HCT116 (cell line): Measurements from ENCODE around the gene RTN1. TPM values are rescaled to one million over a fixed set of nuclear protein-coding genes. Genes with fewer than 3 reads are reported as not detected.

Experiments
- ATAC-seq: fragments of 200-7000 bp; cut with Tn5 transposase; 2 replicates; pipeline ENCODE4 v1.9.1; 2020; ENCODE audit warnings: mild to moderate bottlenecking, moderate library complexity
- BruUV-seq: library from RNA; stranded (reverse); fragments of 400-500 nt; replicated peaks from 2 replicates; lab custom pipeline; 2021; lab: Mats Ljungman, UMichigan
- CTCF ChIA-PET: fragments of 300-600 bp; sonication (Branson Sonifier 250); formaldehyde crosslinking; loops from one replicate; lab custom pipeline; 2021; ENCODE audit warnings: antibody characterized with exemption; lab: Charles Lee
- POLR2A ChIA-PET: fragments of 300-600, 350-600 bp; sonication (Branson Sonifier 250); formaldehyde crosslinking; loops from one replicate; lab custom pipeline; 2021; ENCODE audit warnings: antibody characterized with exemption; lab: Charles Lee
- RAD21 ChIA-PET, 2 experiments: fragments of 300-600 bp; sonication (Branson Sonifier 250); formaldehyde crosslinking; loops; one replicate each; lab custom pipeline; 2023; ENCODE audit warnings: low total read pairs in 2 of 2; ENCODE audit not compliant: uncharacterized antibody in 2 of 2, unreplicated experiment in 2 of 2, low non-redundant PET in 1 of 2; lab: Charles Lee
- DNase-seq: peaks from one replicate; pipeline ENCODE4 v3.0.0-alpha.2; 2010; ENCODE audit warnings: low read depth, low spot score
- H2AFZ ChIP-seq: fragments of 200-600 bp; shearing (Covaris generic), sonication (generic); 2 replicates; pipeline ENCODE4 v1.6.1; 2017; ENCODE audit warnings: low read depth, mixed run types, mixed read lengths, antibody characterized with exemption, low read length; ENCODE audit not compliant: poor library complexity, severe bottlenecking
- H3K27ac ChIP-seq: 2 replicates; pipeline ENCODE4 v1.5.1; 2012; ENCODE audit warnings: low read depth, low read length
- H3K27me3 ChIP-seq: fragments of 200-600 bp; sonication (generic); 2 replicates; pipeline ENCODE4 v1.6.1; 2016; ENCODE audit warnings: mixed run types, low read length, mixed read lengths; ENCODE audit not compliant: insufficient read depth
- H3K36me3 ChIP-seq, 2 experiments: fragments of 200-500 bp in 1 of 2; fragments of 200-600 bp in 1 of 2; sonication (Bioruptor generic) in 1 of 2; sonication (generic) in 1 of 2; 2 replicates each; pipeline versions ENCODE4 v1.5.1 to v1.6.1; 2014 to 2016; ENCODE audit warnings: low read length in 2 of 2, inconsistent platforms in 1 of 2, mixed read lengths in 1 of 2, mixed run types in 1 of 2; ENCODE audit not compliant: insufficient read depth in 2 of 2, control insufficient read depth in 1 of 2
- H3K4me1 ChIP-seq, 2 experiments: fragments of 200-600 bp in 1 of 2; sonication (generic) in 1 of 2; 2 replicates each; pipeline versions ENCODE4 v1.5.1 to v1.6.1; 2012 to 2017; ENCODE audit warnings: low read length in 2 of 2, inconsistent platforms in 1 of 2, mild to moderate bottlenecking in 1 of 2, mixed read lengths in 1 of 2, mixed run types in 1 of 2, moderate library complexity in 1 of 2; ENCODE audit not compliant: insufficient read depth in 2 of 2, control insufficient read depth in 1 of 2
- H3K4me2 ChIP-seq: fragments of 200-600 bp; sonication (generic); 2 replicates; pipeline ENCODE4 v1.6.1; 2017; ENCODE audit warnings: mixed run types, low read length, mixed read lengths
- H3K4me3 ChIP-seq, 2 experiments: fragments of 200-600 bp in 1 of 2; sonication (generic) in 1 of 2; replicated peaks in 1 of 2; 2 replicates each; pipeline ENCODE4 v1.5.1; 2011 to 2016; ENCODE audit warnings: low read length in 2 of 2, control low read depth in 1 of 2, low read depth in 1 of 2, mild to moderate bottlenecking in 1 of 2, mixed read lengths in 1 of 2, mixed run types in 1 of 2
- H3K79me2 ChIP-seq: fragments of 200-600 bp; sonication (generic); 2 replicates; pipeline ENCODE4 v1.6.1; 2017; ENCODE audit warnings: mild to moderate bottlenecking, mixed run types, low read length, moderate library complexity, mixed read lengths; ENCODE audit not compliant: insufficient read depth
- H3K9ac ChIP-seq: fragments of 200-600 bp; sonication (generic); 2 replicates; pipeline ENCODE4 v1.6.1; 2016; ENCODE audit warnings: low read length, mixed read lengths
- H3K9me2 ChIP-seq: fragments of 200-600 bp; sonication (generic), shearing (Covaris generic); 2 replicates; pipeline ENCODE4 v1.6.1; 2017; ENCODE audit warnings: mixed run types, mild to moderate bottlenecking, moderate library complexity; ENCODE audit not compliant: insufficient read depth
- H3K9me3 ChIP-seq, 2 experiments: fragments of 200-500 bp in 1 of 2; fragments of 200-600 bp in 1 of 2; sonication (Bioruptor generic) in 1 of 2; sonication (generic) in 1 of 2; 2 replicates each; pipeline ENCODE4 v1.6.1; 2014 to 2017; ENCODE audit warnings: low read length in 2 of 2, mixed read lengths in 2 of 2, inconsistent platforms in 1 of 2, low read depth in 1 of 2, mild to moderate bottlenecking in 1 of 2, mixed run types in 1 of 2, moderate library complexity in 1 of 2; ENCODE audit not compliant: control insufficient read depth in 1 of 2, insufficient read depth in 1 of 2
- H4K20me1 ChIP-seq: fragments of 200-600 bp; sonication (generic), shearing (Covaris generic); 2 replicates; pipeline ENCODE4 v1.6.1; 2017; ENCODE audit warnings: mixed run types, mild to moderate bottlenecking, moderate library complexity; ENCODE audit not compliant: insufficient read depth
- CBX3 ChIP-seq: IDR thresholded peaks from 2 replicates; pipeline ENCODE4 v1.6.1; 2012; ENCODE audit warnings: low read depth
- CEBPB ChIP-seq: IDR thresholded peaks from 2 replicates; pipeline ENCODE4 v1.6.1; 2012; ENCODE audit warnings: low read depth
- ELF1 ChIP-seq: IDR thresholded peaks from 2 replicates; pipeline ENCODE4 v1.6.1; 2012; ENCODE audit warnings: low read depth, borderline replicate concordance
- EZH2 ChIP-seq: fragments of 200-600 bp; sonication (generic); IDR thresholded peaks from 2 replicates; pipeline ENCODE4 v1.6.1; 2017; ENCODE audit warnings: antibody characterized with exemption, mixed run types
- JUND ChIP-seq: IDR thresholded peaks from 2 replicates; pipeline ENCODE4 v1.6.1; 2012
- POLR2A ChIP-seq: IDR thresholded peaks from 2 replicates; pipeline ENCODE4 v1.7.0; 2011; ENCODE audit warnings: borderline replicate concordance; ENCODE audit not compliant: insufficient read depth, insufficient read length; ENCODE audit errors: extremely low read depth
- POLR2AphosphoS5 ChIP-seq: IDR thresholded peaks from 2 replicates; pipeline ENCODE4 v1.6.1; 2011; ENCODE audit warnings: mild to moderate bottlenecking, low read depth, low read length, moderate library complexity
- RAD21 ChIP-seq: IDR thresholded peaks from 2 replicates; pipeline ENCODE4 v1.6.1; 2012; ENCODE audit warnings: low read depth, mild to moderate bottlenecking
- SIN3A ChIP-seq: IDR thresholded peaks from 2 replicates; pipeline ENCODE4 v1.6.1; 2012; ENCODE audit warnings: low read depth
- SP1 ChIP-seq: IDR thresholded peaks from 2 replicates; pipeline ENCODE4 v1.6.1; 2012; ENCODE audit warnings: low read depth
- SRF ChIP-seq: IDR thresholded peaks from 2 replicates; pipeline ENCODE4 v1.6.1; 2012; ENCODE audit warnings: low read depth
- intact Hi-C: fragments of 100-400 bp; cut with micrococcal nuclease; formaldehyde crosslinking; loops from 2 replicates; pipeline ENCODE4 v1.10.0; 2022
- total RNA-seq: library from RNA; stranded (reverse); gene quantifications from one replicate; pipeline ENCODE4 v1.2.1, GENCODE V29; 2021; ENCODE audit not compliant: unreplicated experiment
- TF ChIP-seq, protein P1 (sequence below): IDR thresholded peaks from 2 replicates; pipeline ENCODE4 v1.6.1; 2012
- TF ChIP-seq, protein P2 (sequence below), 3 experiments: fragments of 200-600 bp in 1 of 3; sonication (generic) in 1 of 3; IDR thresholded peaks in 2 of 3; conservative IDR thresholded peaks in 1 of 3; 2 replicates each; pipeline ENCODE4 v1.5.1; 2012 to 2017; ENCODE audit warnings: low read depth in 2 of 3, low read length in 2 of 3, antibody characterized with exemption in 1 of 3, borderline replicate concordance in 1 of 3, control low read depth in 1 of 3, mild to moderate bottlenecking in 1 of 3, mixed read lengths in 1 of 3, mixed run types in 1 of 3, moderate library complexity in 1 of 3; ENCODE audit not compliant: insufficient read depth in 1 of 3

The RTN1 gene
- total RNA-seq, 1 experiment from 2014 or later: 0.57 TPM

DNA sequence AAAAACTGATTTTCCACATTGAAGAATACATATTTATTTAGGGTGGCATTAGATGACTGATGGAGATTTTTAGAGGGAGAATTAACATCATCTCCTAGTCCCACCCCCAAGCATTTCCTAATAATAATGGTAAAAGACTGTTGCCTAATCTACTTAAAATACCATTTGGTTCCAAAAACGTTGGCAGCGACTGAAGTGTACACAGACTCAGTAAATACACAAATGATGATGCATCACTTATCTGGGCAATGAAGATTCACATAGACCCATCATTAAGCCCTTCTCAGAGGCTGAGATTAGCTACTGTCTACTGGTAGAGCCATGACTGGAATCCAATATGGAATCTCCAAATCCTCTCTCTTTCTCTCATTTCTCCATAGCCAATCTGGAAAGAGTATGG is 18.2 kb downstream of the RTN1 start:
- H3K9ac ChIP-seq: no peak overlapping the region
- no TSS peak for BruUV-seq
- CTCF ChIA-PET: no interaction called here
- H3K9me3 ChIP-seq: no peaks in the 10 kb centered on the region
- H3K36me3 ChIP-seq: no peaks in the 10 kb centered on the region
- TF ChIP-seq JUND: no peak
- no peak for TF ChIP-seq POLR2AphosphoS5
- TF ChIP-seq, protein P1, sequence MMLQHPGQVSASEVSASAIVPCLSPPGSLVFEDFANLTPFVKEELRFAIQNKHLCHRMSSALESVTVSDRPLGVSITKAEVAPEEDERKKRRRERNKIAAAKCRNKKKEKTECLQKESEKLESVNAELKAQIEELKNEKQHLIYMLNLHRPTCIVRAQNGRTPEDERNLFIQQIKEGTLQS: no peak
- TF ChIP-seq EZH2: no peak
- no peak for TF ChIP-seq ELF1
- H3K27me3 ChIP-seq: no peaks in the 10 kb centered on the region; the same call in 1 of the 2 replicates
- intact Hi-C loops: no loop called here
- POLR2A ChIA-PET: no interaction called here
- no peaks in the 10 kb centered on the region for H4K20me1 ChIP-seq
- H2AFZ ChIP-seq: no peak overlapping the region
- ATAC-seq (no peak), DNase-seq (no peak)
- RAD21 ChIA-PET: no interaction called here
- H3K4me2 ChIP-seq: no peak overlapping the region
- no peaks in the 10 kb centered on the region for H3K4me1 ChIP-seq
- H3K27ac ChIP-seq: no peak overlapping the region
- H3K79me2 ChIP-seq: no peaks in the 10 kb centered on the region
- H3K4me3 ChIP-seq: no peak overlapping the region
- no peaks in the 10 kb centered on the region for H3K9me2 ChIP-seq

- no TSS peak for BruUV-seq
- ChIA-PET POLR2A (no interaction called here), CTCF (no interaction called here), RAD21 (no interaction called here)
- intact Hi-C loops: no loop called here
- no peaks in the 10 kb centered on the region for H3K79me2 ChIP-seq
- no peak for DNase-seq
- H3K27ac ChIP-seq: no peak overlapping the region
- H3K4me1 ChIP-seq: no peaks in the 10 kb centered on the region
- H3K9me3 ChIP-seq: no peaks in the 10 kb centered on the region
- TF ChIP-seq SP1 (no peak), SIN3A (no peak), POLR2AphosphoS5 (no peak), ELF1 (no peak), POLR2A (no peak), SRF (no peak), RAD21 (no peak), CBX3 (no peak), CEBPB (no peak)
- TF ChIP-seq, protein P2, sequence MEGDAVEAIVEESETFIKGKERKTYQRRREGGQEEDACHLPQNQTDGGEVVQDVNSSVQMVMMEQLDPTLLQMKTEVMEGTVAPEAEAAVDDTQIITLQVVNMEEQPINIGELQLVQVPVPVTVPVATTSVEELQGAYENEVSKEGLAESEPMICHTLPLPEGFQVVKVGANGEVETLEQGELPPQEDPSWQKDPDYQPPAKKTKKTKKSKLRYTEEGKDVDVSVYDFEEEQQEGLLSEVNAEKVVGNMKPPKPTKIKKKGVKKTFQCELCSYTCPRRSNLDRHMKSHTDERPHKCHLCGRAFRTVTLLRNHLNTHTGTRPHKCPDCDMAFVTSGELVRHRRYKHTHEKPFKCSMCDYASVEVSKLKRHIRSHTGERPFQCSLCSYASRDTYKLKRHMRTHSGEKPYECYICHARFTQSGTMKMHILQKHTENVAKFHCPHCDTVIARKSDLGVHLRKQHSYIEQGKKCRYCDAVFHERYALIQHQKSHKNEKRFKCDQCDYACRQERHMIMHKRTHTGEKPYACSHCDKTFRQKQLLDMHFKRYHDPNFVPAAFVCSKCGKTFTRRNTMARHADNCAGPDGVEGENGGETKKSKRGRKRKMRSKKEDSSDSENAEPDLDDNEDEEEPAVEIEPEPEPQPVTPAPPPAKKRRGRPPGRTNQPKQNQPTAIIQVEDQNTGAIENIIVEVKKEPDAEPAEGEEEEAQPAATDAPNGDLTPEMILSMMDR (IDR thresholded peaks at IDR 0.05 in 2 of 3, conservative IDR thresholded peaks at IDR 0.05 in 1 of 3; ENCODE audit: borderline replicate concordance in 1 of 3, insufficient read depth in 1 of 3, low read depth in 2 of 3, low read length in 2 of 3): no peak
- no peak overlapping the region for H3K4me3 ChIP-seq
- ATAC-seq: no peak
- no peaks in the 10 kb centered on the region for H4K20me1 ChIP-seq
- no peaks in the 10 kb centered on the region for H3K9me2 ChIP-seq
- H3K27me3 ChIP-seq: no peaks in the 10 kb centered on the region; the same call in none of the 2 replicates
- H2AFZ ChIP-seq: no peak overlapping the region
- H3K36me3 ChIP-seq: no peaks in the 10 kb centered on the region
- H3K4me2 ChIP-seq: no peak overlapping the region
- no peak overlapping the region for H3K9ac ChIP-seq
These were observed 20.1 kb downstream of the RTN1 start for GRCh38 chr14:59850458-59850857.
